ENCODE data around the gene LIPH.

Gene LIPH

GRCh38 chr3:185586686-185587039, 34.3 kb upstream of the LIPH start:
- Histone ChIP-seq H3K4me2 (ENCODE audit: insufficient read depth, low read length) (peak overlapping the region; percentile 98), H3K36me3 (ENCODE audit: insufficient read depth, low read length) (peaks cover 6% of the 10 kb centered on the region; the same call in 1 of the 2 replicates), H3K79me2 (ENCODE audit: insufficient read depth, low read length) (peaks cover 36% of the 10 kb centered on the region), H2AFZ (ENCODE audit: low read depth, low read length) (peak overlapping the region; percentile 89), H3K4me3 (ENCODE audit: low read depth in 1 of 2, low read length in 2 of 2) (peak overlapping the region; percentile 72 to 78), H3K9me3 (ENCODE audit: insufficient read depth, low read length, severe bottlenecking) (no peaks in the 10 kb centered on the region), H3K9ac (ENCODE audit: low read depth, low read length) (peak overlapping the region; percentile 78), H3K27me3 (ENCODE audit: insufficient read depth, low read length, poor library complexity) (no peaks in the 10 kb centered on the region), H4K20me1 (ENCODE audit: insufficient read depth, low read length) (no peaks in the 10 kb centered on the region; the same call in 1 of the 2 replicates), H3K4me1 (ENCODE audit: insufficient read depth, low read length) (peaks cover 31% of the 10 kb centered on the region), H3K27ac (ENCODE audit: low read length) (peak overlapping the region; percentile 69)
- TF ChIP-seq CTCF (IDR thresholded peaks at IDR 0.05; ENCODE audit: borderline replicate concordance, extremely low read depth, low read length, poor library complexity, severe bottlenecking) (no peak), EZH2 (IDR thresholded peaks at IDR 0.05; ENCODE audit: borderline replicate concordance, low read depth, low read length, severe bottlenecking) (no peak)
- DNase-seq (no peak), ATAC-seq (ENCODE audit: insufficient read depth, low read depth) (no peak)

- Histone ChIP-seq H3K79me2 (ENCODE audit: insufficient read depth, low read length) (peaks cover 34% of the 10 kb centered on the region), H3K4me2 (ENCODE audit: insufficient read depth, low read length) (peak within 1 kb of the TSS; percentile 98), H3K27ac (ENCODE audit: low read length) (peak within 1 kb of the TSS; percentile 79), H3K27me3 (ENCODE audit: insufficient read depth, low read length, poor library complexity) (no peaks in the 10 kb centered on the region), H2AFZ (ENCODE audit: low read depth, low read length) (peak within 1 kb of the TSS; percentile 89), H3K36me3 (ENCODE audit: insufficient read depth, low read length) (peaks cover 3% of the 10 kb centered on the region; the same call in 1 of the 2 replicates), H3K9ac (ENCODE audit: low read depth, low read length) (peak within 1 kb of the TSS; percentile 78), H3K4me3 (ENCODE audit: low read depth in 1 of 2, low read length in 2 of 2) (peak within 1 kb of the TSS; percentile 72 to 78), H3K4me1 (ENCODE audit: insufficient read depth, low read length) (peaks cover 31% of the 10 kb centered on the region), H3K9me3 (ENCODE audit: insufficient read depth, low read length, severe bottlenecking) (no peaks in the 10 kb centered on the region), H4K20me1 (ENCODE audit: insufficient read depth, low read length) (no peaks in the 10 kb centered on the region; the same call in 1 of the 2 replicates)
- ATAC-seq (ENCODE audit: insufficient read depth, low read depth) (peak; percentile 98), DNase-seq (peak; percentile 99)
- TF ChIP-seq EZH2 (IDR thresholded peaks at IDR 0.05; ENCODE audit: borderline replicate concordance, low read depth, low read length, severe bottlenecking) = no peak
- no peak for TF ChIP-seq CTCF (IDR thresholded peaks at IDR 0.05; ENCODE audit: borderline replicate concordance, extremely low read depth, low read length, poor library complexity, severe bottlenecking)
These were observed 33.7 kb upstream of the LIPH start, which contains the start of gene SENP2 for GRCh38 chr3:185585859-185586685. Gene SENP2, plus strand, starts transcription at chr3:185586295. Its CDS starts 119 bp downstream, at chr3:185586414.

- Histone ChIP-seq H4K20me1 (ENCODE audit: insufficient read depth, low read length) (no peaks in the 10 kb centered on the region; the same call in 1 of the 2 replicates), H3K9ac (ENCODE audit: low read depth, low read length) (peak overlapping the region; percentile 78), H3K36me3 (ENCODE audit: insufficient read depth, low read length) (peaks cover 3% of the 10 kb centered on the region; the same call in 1 of the 2 replicates), H2AFZ (ENCODE audit: low read depth, low read length) (peak overlapping the region; percentile 89), H3K27ac (ENCODE audit: low read length) (peak overlapping the region; percentile 79), H3K9me3 (ENCODE audit: insufficient read depth, low read length, severe bottlenecking) (no peaks in the 10 kb centered on the region), H3K79me2 (ENCODE audit: insufficient read depth, low read length) (peaks cover 34% of the 10 kb centered on the region), H3K4me2 (ENCODE audit: insufficient read depth, low read length) (peak overlapping the region; percentile 83), H3K4me1 (ENCODE audit: insufficient read depth, low read length) (peaks cover 31% of the 10 kb centered on the region), H3K27me3 (ENCODE audit: insufficient read depth, low read length, poor library complexity) (no peaks in the 10 kb centered on the region), H3K4me3 (ENCODE audit: low read depth in 1 of 2, low read length in 2 of 2) (peak overlapping the region; percentile 54 to 72)
- DNase-seq = no peak
- TF ChIP-seq EZH2 (IDR thresholded peaks at IDR 0.05; ENCODE audit: borderline replicate concordance, low read depth, low read length, severe bottlenecking) (no peak), CTCF (IDR thresholded peaks at IDR 0.05; ENCODE audit: borderline replicate concordance, extremely low read depth, low read length, poor library complexity, severe bottlenecking) (no peak)
- no peak for ATAC-seq (ENCODE audit: insufficient read depth, low read depth)
These were observed 33.1 kb upstream of the LIPH start for GRCh38 chr3:185585518-185585858.
